HG02870 (cell line): Measurements from ENCODE around the gene SLC6A3.

Source experiments
- ATAC-seq: cut with Tn5 transposase; IDR thresholded peaks from one replicate; pipeline ENCODE4 v1.9.1; 2021; ENCODE audit warnings: mild to moderate bottlenecking, moderate library complexity; ENCODE audit not compliant: unreplicated experiment

SLC6A3 gene

GRCh38 chr5:1445313-1445688 is at the start of gene SLC6A3:
SLC6A3 (minus strand) TSS chr5:1445440; CDS start chr5:1443197, 2,243 bp downstream.
- no peak for ATAC-seq

DNA sequence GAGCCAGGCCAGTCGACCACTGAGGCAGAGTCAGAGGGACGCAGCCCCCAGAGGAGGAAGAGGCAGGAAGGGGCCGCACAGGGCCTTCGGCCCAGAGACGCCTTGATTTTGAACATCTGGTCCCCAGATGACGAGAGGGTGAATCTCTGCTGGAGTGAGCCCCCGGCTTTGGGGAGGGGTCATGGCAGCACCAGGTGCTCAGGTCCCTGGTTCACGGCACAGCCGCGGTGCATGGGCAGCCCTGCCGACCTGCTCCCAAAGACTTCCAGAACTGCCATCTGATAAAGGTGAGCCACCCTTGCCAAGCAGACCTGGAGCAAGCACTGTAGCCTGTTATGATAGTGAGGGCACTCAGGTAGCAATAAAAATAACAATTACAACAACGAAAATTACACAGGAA is 48.7 kb upstream of the SLC6A3 start:
- ATAC-seq, result no peak

GRCh38 chr5:1493413-1493812 is 48.2 kb upstream of the SLC6A3 start:
- ATAC-seq, result no peak

DNA sequence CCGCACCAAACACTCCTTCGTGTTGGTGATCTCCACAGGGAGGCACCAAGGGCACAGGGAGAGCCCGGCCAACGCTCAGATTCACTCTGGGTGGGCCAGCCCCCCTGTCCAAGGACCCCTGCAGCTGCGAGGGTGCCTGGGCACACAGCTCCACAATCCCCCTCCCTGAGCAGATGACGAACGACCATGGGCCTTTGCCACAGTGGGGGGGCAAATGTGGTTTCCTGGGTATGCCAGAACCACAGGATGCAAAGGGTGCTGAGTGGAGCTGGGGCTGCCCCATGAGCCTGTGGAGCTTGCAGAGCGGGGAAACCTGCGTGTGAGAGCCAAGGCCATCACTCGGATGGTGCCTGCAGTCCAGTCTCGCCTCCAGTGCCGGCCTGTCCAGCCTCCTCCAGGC is 47.5 kb upstream of the SLC6A3 start:
- no peak for ATAC-seq

- ATAC-seq, result no peak
These were observed 45.1 kb upstream of the SLC6A3 start for GRCh38 chr5:1490376-1490775.

- no peak for ATAC-seq
These were observed 44.5 kb upstream of the SLC6A3 start for GRCh38 chr5:1489754-1490153.

- ATAC-seq, result peak; percentile 45
These were observed 43.8 kb upstream of the SLC6A3 start for GRCh38 chr5:1488882-1489680.

DNA sequence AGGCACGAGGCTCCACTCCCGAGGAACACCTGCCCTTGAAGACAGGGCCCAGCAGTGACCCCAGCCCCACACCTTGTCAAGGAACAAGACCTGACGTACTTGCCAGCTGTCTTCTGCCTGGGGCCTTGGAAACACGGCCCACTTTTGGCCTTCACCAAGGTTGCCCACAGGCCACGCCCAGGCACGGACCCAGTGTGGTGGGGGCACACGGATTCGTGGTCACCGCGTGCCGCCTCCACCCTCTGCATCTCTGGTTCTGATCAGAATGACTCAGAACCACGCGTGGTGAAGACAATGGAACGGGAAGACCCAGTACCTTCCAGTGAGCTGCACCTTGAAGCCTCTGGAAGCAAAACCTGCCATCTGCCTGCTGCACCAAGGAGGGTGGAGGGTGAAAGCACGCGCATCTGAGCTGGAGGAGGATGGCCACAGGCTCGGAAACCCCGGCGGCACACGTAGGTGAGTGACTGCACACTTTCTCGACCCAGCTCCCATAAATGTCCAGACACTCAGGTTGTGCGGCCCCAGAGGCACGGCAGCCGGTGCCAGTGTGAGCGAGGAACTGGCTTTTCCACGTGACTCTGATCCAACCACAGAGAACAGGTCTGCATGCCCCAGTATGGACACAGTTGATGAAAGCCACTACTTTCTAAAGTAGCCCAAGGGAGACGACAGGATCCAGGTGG is 42.0 kb upstream of the SLC6A3 start:
- ATAC-seq, result no peak

DNA sequence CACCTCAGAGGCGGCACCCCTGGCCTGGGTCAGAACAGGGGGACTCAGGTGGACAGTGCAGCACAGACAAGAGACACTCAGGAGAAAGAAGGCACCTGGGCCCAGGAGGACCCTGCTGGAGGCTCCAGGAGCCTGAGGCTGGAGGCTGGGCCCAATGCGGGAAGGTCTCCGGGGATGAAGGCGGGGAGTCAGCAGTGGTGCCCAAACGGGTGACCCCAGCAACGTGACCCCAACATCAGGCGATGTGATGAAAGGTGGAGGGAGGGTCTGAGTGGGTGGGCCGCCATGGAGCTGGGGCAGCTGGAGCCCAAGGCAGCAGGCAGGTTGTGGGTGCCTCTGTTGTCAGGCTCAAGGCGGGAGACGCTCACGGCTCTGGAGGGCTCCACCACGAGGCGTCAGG is 41.0 kb upstream of the SLC6A3 start:
- no peak for ATAC-seq

DNA sequence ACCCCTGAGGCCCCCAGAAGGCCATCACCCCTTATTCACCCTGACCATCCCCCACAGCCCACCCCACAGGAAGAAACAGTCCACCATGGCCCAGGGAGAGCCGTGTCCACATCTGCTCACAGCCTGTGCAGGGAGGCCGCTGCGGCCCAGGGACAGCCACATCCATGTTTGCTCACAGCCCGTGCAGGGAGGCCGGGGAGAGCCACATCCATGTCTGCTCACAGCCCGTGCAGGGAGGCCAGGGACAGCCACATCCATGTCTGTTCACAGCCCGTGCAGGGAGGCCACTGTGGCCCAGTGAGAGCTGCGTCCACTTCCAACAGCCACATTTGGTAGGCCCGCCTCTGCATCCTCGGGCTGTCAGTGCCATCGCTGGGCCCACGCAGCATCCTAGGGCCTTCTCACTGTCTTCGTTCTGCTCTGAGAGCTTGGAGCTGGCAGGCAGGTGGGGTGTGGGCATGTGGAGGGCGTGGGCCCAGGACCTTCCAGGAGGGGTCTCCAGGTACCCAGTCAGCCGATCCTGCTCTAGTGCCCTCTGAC is 40.4 kb upstream of the SLC6A3 start:
- ATAC-seq, result no peak

DNA sequence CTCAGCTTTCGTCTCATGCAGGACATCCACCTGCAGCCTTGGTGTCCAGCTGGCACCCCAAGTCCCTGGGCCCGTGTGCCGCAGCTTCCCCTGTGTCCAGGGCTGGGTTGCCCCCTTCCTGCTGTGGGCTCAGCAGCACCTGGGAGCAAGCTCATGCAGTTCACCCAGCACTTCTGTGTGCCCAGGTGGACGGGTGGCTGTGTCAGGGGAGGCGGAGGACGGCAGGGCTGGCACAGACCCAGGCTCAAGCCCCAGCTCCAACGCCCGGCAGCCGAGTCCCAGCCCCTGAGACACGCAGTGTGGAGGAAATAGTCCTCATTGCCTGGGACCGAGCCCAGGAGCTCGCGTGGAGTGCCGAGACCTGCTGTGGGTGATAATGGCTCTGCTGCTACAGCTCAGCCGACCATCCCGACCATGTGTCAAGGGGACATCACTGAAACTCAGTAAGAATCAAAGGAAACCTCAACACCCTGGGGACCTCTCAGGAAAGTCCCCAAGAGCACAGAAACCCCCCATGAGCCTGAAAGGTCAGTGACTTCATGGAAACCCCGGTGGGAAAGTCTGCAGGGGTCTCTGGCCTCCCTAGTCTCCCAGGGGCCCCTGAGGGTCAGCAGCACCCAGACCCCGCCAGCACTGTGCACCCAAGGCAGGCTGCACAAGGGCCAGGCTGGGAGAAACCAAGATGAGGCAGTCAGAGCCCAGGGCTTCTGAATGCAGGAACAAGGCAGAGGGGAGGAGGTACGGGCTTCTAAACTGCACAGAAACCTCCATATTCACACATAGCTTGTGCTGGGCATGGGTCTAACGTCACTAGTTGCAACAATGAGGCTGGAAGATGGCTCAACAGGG is 39.7 kb upstream of the SLC6A3 start:
- ATAC-seq, result peak; percentile 43

DNA sequence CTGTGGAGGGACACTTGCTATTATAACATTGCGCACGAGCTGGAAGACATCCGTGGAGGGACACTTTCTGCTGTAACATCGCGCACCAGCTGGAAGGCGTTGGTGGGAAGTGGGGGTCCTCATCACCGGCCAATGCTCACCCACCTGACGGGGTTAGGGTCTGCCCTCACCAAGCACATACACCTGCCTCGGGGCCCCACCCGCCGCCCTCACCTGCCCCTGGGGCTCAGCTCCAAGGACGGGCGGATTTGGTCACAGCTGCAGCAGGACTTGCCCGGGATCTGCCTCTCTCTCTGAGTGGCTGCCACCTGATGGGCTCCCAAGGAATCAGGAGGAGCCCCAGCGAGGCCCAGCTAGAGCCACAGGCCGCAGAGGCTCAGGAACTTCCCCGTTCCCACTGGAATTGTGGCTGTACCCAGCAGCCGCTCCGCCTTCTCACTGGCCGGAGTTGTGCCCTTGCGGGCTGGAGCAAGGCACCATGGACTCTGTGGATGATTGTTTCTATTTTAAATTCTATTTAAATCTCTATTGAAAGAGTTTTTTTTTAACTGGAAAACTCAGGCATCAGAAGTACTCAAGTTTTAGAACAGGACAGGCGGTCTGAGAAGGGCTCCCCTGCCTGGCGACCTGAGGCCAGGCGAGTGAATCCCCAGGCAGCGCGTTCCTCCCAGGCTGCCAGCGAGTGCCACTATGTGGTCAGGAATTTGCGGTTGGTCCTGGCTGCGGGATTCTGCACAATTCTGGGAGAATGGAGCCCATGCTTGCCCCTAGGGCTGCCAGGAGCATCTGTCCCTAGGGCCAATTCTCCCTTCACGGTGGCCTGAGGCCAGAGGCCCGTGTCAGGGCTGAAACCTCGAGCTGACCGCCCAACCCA is 38.9 kb upstream of the SLC6A3 start:
- ATAC-seq, result no peak

DNA sequence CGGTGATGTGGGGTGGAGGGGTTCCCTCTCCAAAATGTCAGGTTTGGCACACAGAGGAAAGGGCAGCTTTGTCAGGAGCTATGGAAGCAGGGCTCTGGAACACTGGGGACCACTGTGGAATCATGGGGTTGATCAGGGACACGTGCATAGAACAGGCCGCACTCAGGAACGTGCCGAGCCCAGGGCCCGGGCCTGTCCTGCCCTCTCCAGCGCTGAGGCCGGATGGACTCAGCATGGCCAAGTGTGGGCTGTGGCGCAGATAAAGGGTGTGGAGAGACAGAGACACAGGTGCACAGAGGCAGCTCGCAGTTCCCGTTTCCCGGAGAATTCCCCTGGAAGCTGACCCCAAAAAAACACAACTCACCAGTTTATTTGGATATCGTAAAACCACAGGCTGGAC is 37.8 kb upstream of the SLC6A3 start:
- no peak for ATAC-seq

DNA sequence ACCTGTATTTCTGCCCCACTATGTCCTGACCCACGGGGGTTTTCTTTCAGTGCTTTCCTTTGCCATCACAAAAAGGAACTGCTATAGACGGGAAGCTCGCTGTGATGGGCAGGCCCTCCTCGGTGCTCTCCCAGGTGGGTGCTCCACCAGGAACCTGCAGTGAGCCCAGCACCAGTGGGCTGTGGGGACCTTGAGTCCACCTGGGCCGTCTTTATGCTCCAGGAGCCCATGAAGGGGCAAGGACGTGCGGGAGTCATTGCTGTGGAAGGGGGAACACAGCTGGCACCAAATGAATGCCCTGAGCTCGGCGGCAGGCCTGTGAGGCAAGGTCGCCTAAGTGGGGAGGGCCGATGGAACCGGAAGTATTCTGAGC is 36.7 kb upstream of the SLC6A3 start:
- ATAC-seq, result no peak

GRCh38 chr5:1481266-1481958 is 36.2 kb upstream of the SLC6A3 start:
- ATAC-seq, result no peak

DNA sequence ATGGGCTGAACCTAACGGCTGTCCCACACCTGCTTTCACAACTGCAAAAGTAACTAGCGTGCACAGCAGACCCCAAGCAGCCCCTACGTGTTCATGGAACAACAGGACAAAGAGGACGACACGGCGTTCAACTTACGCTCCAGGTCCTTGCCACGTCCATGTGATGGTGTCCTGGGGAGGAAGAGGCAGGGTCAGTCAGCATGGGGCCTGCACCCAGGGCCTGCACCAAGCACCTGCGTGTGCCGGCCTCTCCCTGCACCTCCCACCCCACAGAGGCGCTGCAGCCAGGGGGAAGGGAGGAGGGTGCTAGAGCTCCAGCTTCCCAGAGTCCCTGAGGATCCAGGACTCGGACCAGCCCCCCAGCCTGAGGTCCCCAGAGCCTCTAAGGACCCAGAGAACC is 35.6 kb upstream of the SLC6A3 start:
- ATAC-seq, result no peak

GRCh38 chr5:1480217-1480616 is 35.0 kb upstream of the SLC6A3 start:
- no peak for ATAC-seq

DNA sequence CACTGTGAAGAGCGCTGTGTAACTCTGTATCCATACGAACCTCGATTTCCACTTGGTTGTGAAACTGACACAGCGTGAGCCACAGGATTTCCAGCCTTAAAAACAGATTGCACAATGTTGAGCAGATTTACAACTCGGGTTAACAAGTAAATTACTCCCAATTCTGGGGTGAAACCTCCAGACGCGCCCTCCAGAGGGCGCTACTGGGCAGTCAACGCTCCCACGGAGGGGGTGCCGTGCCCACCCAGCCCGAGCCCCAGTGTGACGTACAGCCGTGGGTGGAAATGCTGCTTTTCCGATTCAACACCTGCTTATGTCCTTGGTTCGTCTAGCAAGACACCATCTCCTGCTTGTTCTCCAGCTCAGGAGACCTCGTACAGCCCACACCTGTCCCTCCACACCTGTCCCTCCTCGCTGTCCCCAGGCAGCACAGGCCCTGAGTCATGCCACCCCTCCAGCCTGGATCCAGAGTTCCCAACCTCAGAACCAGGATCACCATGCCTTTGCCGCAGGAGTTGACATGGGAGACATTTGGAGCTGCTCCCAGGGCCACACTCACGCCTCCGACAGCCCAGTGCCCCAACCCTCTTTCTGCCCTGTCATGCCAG is 34.4 kb upstream of the SLC6A3 start:
- no peak for ATAC-seq

DNA sequence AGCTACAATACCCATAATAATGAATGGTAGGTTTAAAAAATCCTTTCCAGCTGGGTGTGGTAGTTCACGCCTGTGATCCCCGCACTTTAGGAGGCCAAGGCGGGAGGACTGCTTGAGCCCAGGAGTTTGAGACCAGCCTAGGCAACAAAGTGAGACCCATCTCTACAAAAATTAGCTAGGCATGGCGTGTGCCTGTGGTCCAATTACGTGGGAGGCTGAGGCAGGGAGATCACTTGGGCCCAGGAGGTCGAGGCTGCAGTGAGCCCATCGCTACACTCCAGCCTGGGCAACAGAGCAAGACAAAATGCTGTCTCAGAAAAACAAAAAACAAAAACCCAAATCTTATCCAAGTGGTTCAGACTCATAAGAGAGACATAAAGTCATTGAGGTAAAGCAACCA is 33.8 kb upstream of the SLC6A3 start:
- ATAC-seq, result no peak
